Ascending aorta (tissue), 2 donors: ENCODE data around the gene FAM163A. TPM values are rescaled to one million over a fixed set of nuclear protein-coding genes. Genes with fewer than 3 reads are reported as not detected.

ENCODE experiments used
- DNase-seq, 2 donors: peaks; one replicate each; pipeline ENCODE4 v3.0.0-alpha.2; 2019; ENCODE audit warnings: low spot score in 2 of 2
- H3K27ac ChIP-seq, 2 donors: fragments of 200-600 bp; sonication (generic); one replicate each; pipeline ENCODE4 v1.5.1; 2016 to 2017; ENCODE audit warnings: mild to moderate bottlenecking in 1 of 2
- H3K27me3 ChIP-seq: fragments of 200-600 bp; sonication (generic); one replicate; pipeline ENCODE4 v1.5.1; 2017
- H3K36me3 ChIP-seq, 2 donors: fragments of 200-600 bp; sonication (generic); one replicate each; pipeline ENCODE4 v1.5.1; 2016
- H3K4me1 ChIP-seq, 2 donors: fragments of 200-600 bp; sonication (generic); one replicate each; pipeline ENCODE4 v1.5.1; 2016 to 2017; ENCODE audit warnings: mild to moderate bottlenecking in 1 of 2
- H3K4me3 ChIP-seq, 2 donors: fragments of 200-600 bp; sonication (generic); one replicate each; pipeline ENCODE4 v1.5.1; 2016 to 2017; ENCODE audit warnings: mild to moderate bottlenecking in 1 of 2
- H3K9me3 ChIP-seq, 2 donors: fragments of 200-600 bp; sonication (generic); one replicate each; pipeline ENCODE4 v1.5.1; 2016
- intact Hi-C: fragments of 100-400 bp; cut with DNase I; formaldehyde crosslinking; loops from one replicate; pipeline ENCODE4 v1.15.1; 2023
- total RNA-seq: library from RNA; depleted of rRNA; stranded (reverse); fragments of >200 nt; gene quantifications from one replicate; pipeline ENCODE4 v1.1.0, GENCODE V29; 2016
- TF ChIP-seq, protein P1 (sequence below), 3 experiments: fragments of 200-600 bp in 2 of 3; fragments of 450-650 bp in 1 of 3; sonication (generic) in 2 of 3; IDR thresholded peaks; one replicate each; pipeline ENCODE4 v1.5.1; 2016 to 2019; ENCODE audit warnings: antibody characterized with exemption in 3 of 3, mild to moderate bottlenecking in 1 of 3, moderate library complexity in 1 of 3

FAM163A gene
- total RNA-seq, 1 donor from 2014 or later: not detected

DNA sequence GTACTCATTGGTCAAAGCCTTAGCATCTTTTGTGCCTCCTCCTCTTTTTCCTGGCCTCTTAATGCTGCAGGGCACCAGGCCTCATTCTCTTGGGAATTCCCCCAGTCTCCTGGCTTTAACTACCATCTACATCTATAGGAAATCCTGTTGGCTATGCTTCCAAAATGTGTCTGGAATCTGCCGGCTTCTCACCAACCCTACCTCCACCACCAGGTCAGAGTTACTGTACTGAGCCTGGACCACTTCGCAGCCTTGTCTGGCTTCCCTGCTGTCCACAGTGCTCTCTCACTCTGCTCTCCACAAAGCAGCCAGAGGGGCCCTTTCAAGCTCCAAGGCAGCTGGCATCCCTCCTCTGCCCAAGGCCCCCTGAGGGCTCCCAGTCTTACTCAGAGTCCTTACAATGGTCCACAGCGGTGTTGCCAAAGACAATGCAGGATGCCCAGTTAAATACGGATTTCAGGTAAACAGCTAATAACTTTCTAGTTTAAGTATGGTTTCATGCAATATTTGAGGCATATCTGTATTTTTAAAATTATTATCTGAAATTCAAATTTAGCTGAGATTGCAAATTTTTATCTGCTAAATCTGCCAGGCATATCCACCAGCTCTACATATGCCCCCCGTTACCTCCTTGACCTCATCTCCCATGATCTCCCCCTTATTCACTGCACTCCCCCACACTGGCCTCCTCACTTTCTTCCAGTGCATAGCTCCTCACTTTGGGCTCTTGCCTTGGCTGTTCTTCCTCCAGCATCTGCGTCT lies 34.5 kb upstream of the FAM163A start:
- no peaks in the 10 kb centered on the region for H3K36me3 ChIP-seq
- intact Hi-C loops: loop anchor here (5.0 kb wide), 1 partner anchor 774 kb away; no protein-coding TSS in a partner anchor
- H3K9me3 ChIP-seq: no peaks in the 10 kb centered on the region
- TF ChIP-seq, protein P1, sequence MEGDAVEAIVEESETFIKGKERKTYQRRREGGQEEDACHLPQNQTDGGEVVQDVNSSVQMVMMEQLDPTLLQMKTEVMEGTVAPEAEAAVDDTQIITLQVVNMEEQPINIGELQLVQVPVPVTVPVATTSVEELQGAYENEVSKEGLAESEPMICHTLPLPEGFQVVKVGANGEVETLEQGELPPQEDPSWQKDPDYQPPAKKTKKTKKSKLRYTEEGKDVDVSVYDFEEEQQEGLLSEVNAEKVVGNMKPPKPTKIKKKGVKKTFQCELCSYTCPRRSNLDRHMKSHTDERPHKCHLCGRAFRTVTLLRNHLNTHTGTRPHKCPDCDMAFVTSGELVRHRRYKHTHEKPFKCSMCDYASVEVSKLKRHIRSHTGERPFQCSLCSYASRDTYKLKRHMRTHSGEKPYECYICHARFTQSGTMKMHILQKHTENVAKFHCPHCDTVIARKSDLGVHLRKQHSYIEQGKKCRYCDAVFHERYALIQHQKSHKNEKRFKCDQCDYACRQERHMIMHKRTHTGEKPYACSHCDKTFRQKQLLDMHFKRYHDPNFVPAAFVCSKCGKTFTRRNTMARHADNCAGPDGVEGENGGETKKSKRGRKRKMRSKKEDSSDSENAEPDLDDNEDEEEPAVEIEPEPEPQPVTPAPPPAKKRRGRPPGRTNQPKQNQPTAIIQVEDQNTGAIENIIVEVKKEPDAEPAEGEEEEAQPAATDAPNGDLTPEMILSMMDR (IDR thresholded peaks at IDR 0.05): no peak
- H3K27me3 ChIP-seq: no peaks in the 10 kb centered on the region
- H3K27ac ChIP-seq: no peak overlapping the region
- no peak for DNase-seq
- H3K4me3 ChIP-seq: no peak overlapping the region
- no peaks in the 10 kb centered on the region for H3K4me1 ChIP-seq

DNA sequence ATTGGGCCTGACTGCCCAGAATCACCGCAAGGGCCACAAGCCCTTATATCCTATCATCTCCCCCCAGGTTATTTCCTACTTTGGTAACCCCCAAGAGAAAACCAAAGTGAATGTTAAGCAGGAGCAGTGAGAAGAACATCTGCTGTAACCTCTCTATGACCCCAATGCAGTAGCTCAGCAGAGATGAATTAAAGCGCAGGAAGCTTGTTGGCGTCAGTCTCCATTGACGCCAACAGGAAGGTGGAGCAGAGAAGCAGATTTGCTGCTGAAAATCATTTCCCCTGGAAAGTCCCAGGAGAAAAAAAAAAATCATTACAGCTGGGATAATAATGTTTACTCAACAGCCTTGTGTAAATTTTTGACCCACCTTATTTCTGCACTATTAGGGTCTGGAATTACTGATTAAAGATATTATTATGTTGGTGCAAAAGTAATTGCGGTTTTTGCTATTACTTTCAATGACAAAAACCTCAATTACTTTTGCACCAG lies 33.2 kb upstream of the FAM163A start:
- TF ChIP-seq, protein P1 (IDR thresholded peaks at IDR 0.05): no peak
- intact Hi-C loops: loop anchor here (5.0 kb wide), 1 partner anchor 772 kb away; no protein-coding TSS in a partner anchor
- Histone ChIP-seq H3K9me3 (peaks cover 9 to 11% of the 10 kb centered on the region in 2 donors), H3K27ac (no peak overlapping the region), H3K36me3 (no peaks in the 10 kb centered on the region), H3K4me3 (no peak overlapping the region), H3K4me1 (no peaks in the 10 kb centered on the region), H3K27me3 (no peaks in the 10 kb centered on the region)
- no peak for DNase-seq

- TF ChIP-seq, protein P1 (IDR thresholded peaks at IDR 0.05): no peak
- no peak for DNase-seq
- Histone ChIP-seq H3K4me1 (no peaks in the 10 kb centered on the region), H3K9me3 (peaks cover 16 to 22% of the 10 kb centered on the region in 2 donors), H3K27ac (no peak overlapping the region), H3K36me3 (no peaks in the 10 kb centered on the region), H3K27me3 (no peaks in the 10 kb centered on the region), H3K4me3 (no peak overlapping the region)
- intact Hi-C loops: no loop called here
Observed at GRCh38 chr1:179714159-179714558, 28.9 kb upstream of the FAM163A start.

GRCh38 chr1:179714623-179715022 lies 28.5 kb upstream of the FAM163A start:
- DNase-seq: no peak
- Histone ChIP-seq H3K36me3 (no peaks in the 10 kb centered on the region), H3K27me3 (no peaks in the 10 kb centered on the region), H3K4me1 (no peaks in the 10 kb centered on the region), H3K9me3 (peaks cover 16 to 22% of the 10 kb centered on the region in 2 donors), H3K27ac (no peak overlapping the region), H3K4me3 (no peak overlapping the region)
- intact Hi-C loops: no loop called here
- TF ChIP-seq, protein P1 (IDR thresholded peaks at IDR 0.05): no peak

DNA sequence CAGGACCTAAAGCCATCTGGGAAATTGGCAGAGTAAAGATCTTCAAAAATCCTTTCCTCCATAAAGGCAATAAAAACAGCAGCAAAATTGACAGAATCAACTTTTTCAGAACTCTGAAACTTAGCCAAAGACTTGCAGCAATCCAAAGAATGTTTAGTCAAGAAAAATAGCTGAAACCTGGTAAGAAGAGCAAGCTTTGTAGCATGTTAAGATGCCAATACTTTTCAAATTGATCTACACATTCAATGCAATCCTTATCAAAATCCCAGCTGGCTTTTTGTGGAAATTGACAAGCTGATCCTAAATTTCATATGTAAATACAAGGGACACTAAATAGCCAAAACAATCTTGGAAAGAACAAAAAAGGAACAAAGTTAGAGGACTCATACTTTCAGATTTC lies 23.8 kb upstream of the FAM163A start:
- no peaks in the 10 kb centered on the region for H3K4me1 ChIP-seq
- peaks cover 12 to 24% of the 10 kb centered on the region in 2 donors for H3K9me3 ChIP-seq
- intact Hi-C loops: no loop called here
- no peaks in the 10 kb centered on the region for H3K27me3 ChIP-seq
- H3K27ac ChIP-seq: no peak overlapping the region
- TF ChIP-seq, protein P1 (IDR thresholded peaks at IDR 0.05): no peak
- H3K4me3 ChIP-seq: no peak overlapping the region
- DNase-seq: no peak
- H3K36me3 ChIP-seq: no peaks in the 10 kb centered on the region
